Measurements from ENCODE around the gene GPC6.
"Not testable (repeated sequence)": the region's sequence is repeated elsewhere in the genome, so short reads cannot be mapped to it uniquely, and the experiment has no call there.

The GPC6 gene

GRCh38 chr13:93425411-93425810, 198.8 kb downstream of the GPC6 start:
- DNase-seq (ENCODE audit: low read depth in 2 of 2), result no peak

- no peak for DNase-seq (ENCODE audit: low read depth in 2 of 2)
These were observed 203.8 kb downstream of the GPC6 start for GRCh38 chr13:93430381-93430780.

GRCh38 chr13:93435651-93436050, 209.0 kb downstream of the GPC6 start:
- no peak for DNase-seq (ENCODE audit: low read depth in 2 of 2)

GRCh38 chr13:93437081-93437480, 210.5 kb downstream of the GPC6 start:
- no peak for DNase-seq (ENCODE audit: low read depth in 2 of 2)

GRCh38 chr13:93446238-93446637, 219.6 kb downstream of the GPC6 start:
- no peak for DNase-seq (ENCODE audit: low read depth in 2 of 2)

GRCh38 chr13:93450191-93450621, 223.6 kb downstream of the GPC6 start:
- DNase-seq (ENCODE audit: low read depth in 2 of 2), result no peak

- DNase-seq (ENCODE audit: low read depth in 2 of 2), result no peak
These were observed 224.2 kb downstream of the GPC6 start for GRCh38 chr13:93450761-93451160.

- DNase-seq (ENCODE audit: low read depth in 2 of 2), result not testable (repeated sequence)
These were observed 228.1 kb downstream of the GPC6 start for GRCh38 chr13:93454676-93455235.

- no peak for DNase-seq (ENCODE audit: low read depth in 2 of 2)
These were observed 229.3 kb downstream of the GPC6 start for GRCh38 chr13:93455861-93456260.

- DNase-seq (ENCODE audit: low read depth in 2 of 2), result no peak
These were observed 233.4 kb downstream of the GPC6 start for GRCh38 chr13:93460005-93460404.

GRCh38 chr13:93462151-93462550, 235.5 kb downstream of the GPC6 start:
- DNase-seq (ENCODE audit: low read depth in 2 of 2), result no peak

- DNase-seq (ENCODE audit: low read depth in 2 of 2), result no peak
These were observed 240.0 kb downstream of the GPC6 start for GRCh38 chr13:93466502-93467036.

- DNase-seq (ENCODE audit: low read depth in 2 of 2), result no peak
These were observed 240.6 kb downstream of the GPC6 start for GRCh38 chr13:93467175-93467574.

GRCh38 chr13:93468433-93468832, 241.8 kb downstream of the GPC6 start:
- DNase-seq (ENCODE audit: low read depth in 2 of 2), result no peak

- no peak for DNase-seq (ENCODE audit: low read depth in 2 of 2)
These were observed 245.7 kb downstream of the GPC6 start for GRCh38 chr13:93472296-93472695.

- no peak for DNase-seq (ENCODE audit: low read depth in 2 of 2)
These were observed 246.2 kb downstream of the GPC6 start for GRCh38 chr13:93472814-93473296.

- DNase-seq (ENCODE audit: low read depth in 2 of 2), result no peak
These were observed 247.0 kb downstream of the GPC6 start for GRCh38 chr13:93473441-93474270.

GRCh38 chr13:93476175-93476574, 249.6 kb downstream of the GPC6 start:
- DNase-seq (ENCODE audit: low read depth in 2 of 2), result no peak

- no peak for DNase-seq (ENCODE audit: low read depth in 2 of 2)
These were observed 250.6 kb downstream of the GPC6 start for GRCh38 chr13:93477238-93477637.

- DNase-seq (ENCODE audit: low read depth in 2 of 2), result no peak
These were observed 254.0 kb downstream of the GPC6 start for GRCh38 chr13:93480553-93481106.

GRCh38 chr13:93496117-93496516, 269.5 kb downstream of the GPC6 start:
- not testable (repeated sequence) for DNase-seq (ENCODE audit: low read depth in 2 of 2)

- DNase-seq (ENCODE audit: low read depth in 2 of 2), result no peak
These were observed 270.5 kb downstream of the GPC6 start for GRCh38 chr13:93496985-93497673.
